Measurements from ENCODE around the gene EFNA5. TPM values are rescaled to one million over a fixed set of nuclear protein-coding genes. Genes with fewer than 3 reads are reported as not detected.

The EFNA5 gene
- total RNA-seq, 1 experiment from 2014 or later: 51.2 TPM

DNA sequence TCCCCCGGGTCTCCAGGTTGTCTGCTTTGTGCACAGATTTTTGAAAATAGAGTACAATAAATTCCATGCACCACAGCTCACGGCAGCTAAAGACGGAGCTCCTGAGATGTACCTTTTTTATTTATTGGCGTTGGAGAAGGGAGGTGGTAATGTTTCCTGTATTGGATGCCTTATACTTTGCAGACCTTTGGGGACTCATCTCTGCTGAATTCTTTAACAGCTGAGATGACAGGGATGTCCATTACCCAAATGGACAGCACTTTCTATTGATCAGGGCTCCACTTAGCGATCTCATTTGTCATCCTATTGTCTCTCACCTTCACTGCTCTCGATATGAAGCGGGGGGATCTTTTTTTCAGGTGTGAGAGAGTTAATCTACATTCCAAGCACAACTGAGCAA lies 137.8 kb downstream of the EFNA5 start:
- POLR2A ChIA-PET: interaction anchor here (1.3 kb wide), 1 partner anchor 11 kb away, joined by 5 read pairs; no protein-coding TSS in a partner anchor
- TF ChIP-seq, protein P1, sequence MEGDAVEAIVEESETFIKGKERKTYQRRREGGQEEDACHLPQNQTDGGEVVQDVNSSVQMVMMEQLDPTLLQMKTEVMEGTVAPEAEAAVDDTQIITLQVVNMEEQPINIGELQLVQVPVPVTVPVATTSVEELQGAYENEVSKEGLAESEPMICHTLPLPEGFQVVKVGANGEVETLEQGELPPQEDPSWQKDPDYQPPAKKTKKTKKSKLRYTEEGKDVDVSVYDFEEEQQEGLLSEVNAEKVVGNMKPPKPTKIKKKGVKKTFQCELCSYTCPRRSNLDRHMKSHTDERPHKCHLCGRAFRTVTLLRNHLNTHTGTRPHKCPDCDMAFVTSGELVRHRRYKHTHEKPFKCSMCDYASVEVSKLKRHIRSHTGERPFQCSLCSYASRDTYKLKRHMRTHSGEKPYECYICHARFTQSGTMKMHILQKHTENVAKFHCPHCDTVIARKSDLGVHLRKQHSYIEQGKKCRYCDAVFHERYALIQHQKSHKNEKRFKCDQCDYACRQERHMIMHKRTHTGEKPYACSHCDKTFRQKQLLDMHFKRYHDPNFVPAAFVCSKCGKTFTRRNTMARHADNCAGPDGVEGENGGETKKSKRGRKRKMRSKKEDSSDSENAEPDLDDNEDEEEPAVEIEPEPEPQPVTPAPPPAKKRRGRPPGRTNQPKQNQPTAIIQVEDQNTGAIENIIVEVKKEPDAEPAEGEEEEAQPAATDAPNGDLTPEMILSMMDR (IDR thresholded peaks at IDR 0.05; ENCODE audit: unreplicated experiment): no peak

DNA sequence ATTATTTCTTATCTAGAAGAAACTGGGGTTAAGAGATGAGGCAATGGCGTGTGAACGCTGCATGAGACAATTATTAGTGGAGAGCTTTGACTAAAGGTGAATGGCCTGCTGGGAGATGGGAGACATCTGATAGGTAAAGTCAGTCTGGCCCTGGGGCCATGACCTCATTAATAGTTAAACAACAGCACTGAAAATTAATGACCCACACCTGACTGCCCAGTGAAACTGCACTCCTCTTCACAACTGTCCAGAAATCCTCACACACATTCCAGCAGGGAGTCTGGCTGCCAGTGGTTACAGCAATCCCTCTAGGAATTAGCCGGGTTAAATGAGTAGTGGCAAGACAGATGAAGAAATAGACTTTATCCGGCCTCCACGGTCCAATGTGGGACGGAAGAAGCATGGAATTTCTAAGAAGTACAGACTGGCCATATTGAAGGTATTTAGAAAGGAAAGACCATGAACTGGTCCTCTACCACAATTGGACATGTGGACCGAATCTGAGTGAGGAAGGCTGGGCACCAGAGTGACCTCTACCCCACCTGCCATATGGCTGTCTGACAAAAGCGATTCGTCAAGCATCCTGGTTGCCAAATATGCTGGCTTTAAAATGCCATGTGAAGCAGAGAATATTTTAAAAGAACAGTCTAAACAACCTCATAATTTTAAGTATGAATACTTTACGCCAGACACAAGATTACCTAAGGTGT lies 138.4 kb downstream of the EFNA5 start:
- Mint-ChIP-seq H3K27me3 (ENCODE audit: insufficient read depth, unreplicated experiment) (no peaks in the 10 kb centered on the region), H3K9me3 (ENCODE audit: unreplicated experiment) (no peaks in the 10 kb centered on the region), H3K4me3 (ENCODE audit: unreplicated experiment) (no peak overlapping the region), H3K27ac (ENCODE audit: low read depth, unreplicated experiment) (no peak overlapping the region), H3K36me3 (ENCODE audit: insufficient read depth, unreplicated experiment) (peaks cover 5% of the 10 kb centered on the region), H3K4me1 (ENCODE audit: insufficient read depth, unreplicated experiment) (peaks cover 27% of the 10 kb centered on the region)
- ChIA-PET CTCF (no interaction called here), POLR2A (no interaction called here)
- no TSS peak for BruUV-seq (replicated peaks)
- DNase-seq (ENCODE audit: unreplicated experiment): no peak
- TF ChIP-seq, protein P1 (IDR thresholded peaks at IDR 0.05; ENCODE audit: unreplicated experiment): no peak
- intact Hi-C loops (cut with micrococcal nuclease): no loop called here

More for the DNA sequence above, 137.8 kb downstream of the EFNA5 start:
- Mint-ChIP-seq H3K9me3 (ENCODE audit: unreplicated experiment) (no peaks in the 10 kb centered on the region), H3K4me1 (ENCODE audit: insufficient read depth, unreplicated experiment) (peaks cover 33% of the 10 kb centered on the region), H3K36me3 (ENCODE audit: insufficient read depth, unreplicated experiment) (peaks cover 3% of the 10 kb centered on the region), H3K4me3 (ENCODE audit: unreplicated experiment) (no peak overlapping the region), H3K27me3 (ENCODE audit: insufficient read depth, unreplicated experiment) (no peaks in the 10 kb centered on the region), H3K27ac (ENCODE audit: low read depth, unreplicated experiment) (no peak overlapping the region)
- intact Hi-C loops (cut with micrococcal nuclease): no loop called here
- CTCF ChIA-PET: no interaction called here
- no peak for DNase-seq (ENCODE audit: unreplicated experiment)
- BruUV-seq (replicated peaks): no TSS peak

DNA sequence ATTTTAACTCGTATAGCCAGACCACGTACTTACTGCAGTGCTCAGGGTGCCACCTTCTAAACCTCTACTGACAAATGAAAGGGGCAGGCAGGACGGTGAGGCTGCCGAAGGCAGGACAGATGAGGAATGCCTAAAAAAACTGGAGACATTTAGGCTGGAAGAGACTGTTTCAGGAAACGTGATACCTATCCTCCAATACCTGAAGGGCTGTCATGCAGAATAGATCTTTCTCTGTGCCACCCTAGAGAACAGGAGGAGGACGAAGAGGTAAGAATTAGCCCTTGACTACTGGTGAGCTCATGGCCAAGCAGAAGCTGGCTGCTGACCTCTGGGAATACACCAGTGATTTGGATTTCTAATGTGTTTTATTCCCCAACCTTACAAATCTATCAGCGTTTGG lies 139.4 kb downstream of the EFNA5 start:
- H3K27me3 Mint-ChIP-seq (ENCODE audit: insufficient read depth, unreplicated experiment): no peaks in the 10 kb centered on the region
- no peak overlapping the region for H3K4me3 Mint-ChIP-seq (ENCODE audit: unreplicated experiment)
- no peak for DNase-seq (ENCODE audit: unreplicated experiment)
- H3K4me1 Mint-ChIP-seq (ENCODE audit: insufficient read depth, unreplicated experiment): peaks cover 31% of the 10 kb centered on the region
- ChIA-PET POLR2A (no interaction called here), CTCF (interaction anchor here (0.6 to 1.3 kb wide), 4 partner anchors 9 to 1552 kb away, joined by 3 read pairs; no protein-coding TSS in a partner anchor)
- peaks cover 5% of the 10 kb centered on the region for H3K36me3 Mint-ChIP-seq (ENCODE audit: insufficient read depth, unreplicated experiment)
- TF ChIP-seq, protein P1 (IDR thresholded peaks at IDR 0.05; ENCODE audit: unreplicated experiment): no peak
- BruUV-seq (replicated peaks): no TSS peak
- intact Hi-C loops (cut with micrococcal nuclease): no loop called here
- no peak overlapping the region for H3K27ac Mint-ChIP-seq (ENCODE audit: low read depth, unreplicated experiment)
- no peaks in the 10 kb centered on the region for H3K9me3 Mint-ChIP-seq (ENCODE audit: unreplicated experiment)

DNA sequence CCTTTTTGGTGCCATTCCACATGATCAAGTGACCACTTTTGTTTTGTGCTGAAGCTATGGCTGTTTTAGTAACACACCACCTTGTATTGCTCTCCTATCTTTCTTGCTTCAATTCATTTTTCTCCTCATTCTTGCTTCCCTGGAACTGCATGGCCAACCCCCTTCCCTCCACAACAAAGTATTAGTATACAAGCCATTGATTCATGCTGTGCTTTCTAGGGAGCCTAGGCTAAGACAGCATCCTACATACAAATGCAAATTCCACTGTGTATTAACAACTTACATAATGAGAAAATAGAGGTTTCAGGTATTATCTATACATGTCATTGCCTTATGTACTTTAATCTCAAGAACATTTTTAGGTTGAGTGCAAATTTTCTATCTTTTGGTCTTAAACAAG lies 141.1 kb downstream of the EFNA5 start:
- POLR2A ChIA-PET: interaction anchor here (1.0 to 1.4 kb wide), 2 partner anchors 10 to 13 kb away, joined by 4 to 6 read pairs; no protein-coding TSS in a partner anchor
- CTCF ChIA-PET: interaction anchor here (1.3 to 1.4 kb wide), 2 partner anchors 10 to 43 kb away, joined by 3 to 4 read pairs; no protein-coding TSS in a partner anchor
- peaks cover 29% of the 10 kb centered on the region for H3K4me1 Mint-ChIP-seq (ENCODE audit: insufficient read depth, unreplicated experiment)

More for the DNA sequence above, 141.1 kb downstream of the EFNA5 start:
- no peak for DNase-seq (ENCODE audit: unreplicated experiment)
- intact Hi-C loops (cut with micrococcal nuclease): no loop called here
- H3K27me3 Mint-ChIP-seq (ENCODE audit: insufficient read depth, unreplicated experiment): no peaks in the 10 kb centered on the region
- H3K4me3 Mint-ChIP-seq (ENCODE audit: unreplicated experiment): no peak overlapping the region
- TF ChIP-seq, protein P1 (IDR thresholded peaks at IDR 0.05; ENCODE audit: unreplicated experiment): no peak
- no peak overlapping the region for H3K27ac Mint-ChIP-seq (ENCODE audit: low read depth, unreplicated experiment)
- H3K9me3 Mint-ChIP-seq (ENCODE audit: unreplicated experiment): no peaks in the 10 kb centered on the region
- peaks cover 9% of the 10 kb centered on the region for H3K36me3 Mint-ChIP-seq (ENCODE audit: insufficient read depth, unreplicated experiment)
- BruUV-seq (replicated peaks): no TSS peak

Measured in MCF 10A (cell line).